Activated T-helper 1 cell treated with anti-CD3 and anti-CD28 coated beads, Interleukin-12 subunit alpha, Interleukin-12 subunit beta, Interleukin-2, Interleukin-4 antibody, amounts not matched to agents 30 ng/mL and 10 ng/mL and 1 ng/mL, durations not matched to agents 14 hours and 24 hours and 36 hours (primary cell): ENCODE measurements around the gene WDFY4. TPM values are rescaled to one million over a fixed set of nuclear protein-coding genes. Genes with fewer than 3 reads are reported as not detected.

Experiments
- DNase-seq: peaks from one replicate; pipeline ENCODE4 v3.0.0; 2021; ENCODE audit warnings: low spot score
- H3K27ac Mint-ChIP-seq: one replicate; pipeline ENCODE4 v1.8.0; 2021; ENCODE audit warnings: mild to moderate bottlenecking, mixed read lengths
- H3K27me3 Mint-ChIP-seq: one replicate; pipeline ENCODE4 v1.8.0; 2022; ENCODE audit warnings: mild to moderate bottlenecking, moderate library complexity, mixed read lengths; ENCODE audit not compliant: insufficient read depth
- H3K36me3 Mint-ChIP-seq: one replicate; pipeline ENCODE4 v1.8.0; 2021; ENCODE audit warnings: low read depth, mixed read lengths
- H3K4me1 Mint-ChIP-seq: one replicate; pipeline ENCODE4 v1.8.0; 2021; ENCODE audit warnings: low read depth, mixed read lengths
- H3K4me3 Mint-ChIP-seq: one replicate; pipeline ENCODE4 v1.8.0; 2021; ENCODE audit warnings: mild to moderate bottlenecking, moderate library complexity, mixed read lengths
- H3K9me3 Mint-ChIP-seq: one replicate; pipeline ENCODE4 v1.8.0; 2021; ENCODE audit warnings: mixed read lengths
- intact Hi-C: fragments of 100-400 bp; cut with micrococcal nuclease; formaldehyde crosslinking; loops from one replicate; pipeline ENCODE4 v1.15.1; 2024
- total RNA-seq: library from RNA; stranded (reverse); gene quantifications from 2 replicates; pipeline ENCODE4 v1.2.3, GENCODE V29; 2022

Gene WDFY4
- total RNA-seq, 1 donor from 2014 or later = 0.08 TPM

DNA sequence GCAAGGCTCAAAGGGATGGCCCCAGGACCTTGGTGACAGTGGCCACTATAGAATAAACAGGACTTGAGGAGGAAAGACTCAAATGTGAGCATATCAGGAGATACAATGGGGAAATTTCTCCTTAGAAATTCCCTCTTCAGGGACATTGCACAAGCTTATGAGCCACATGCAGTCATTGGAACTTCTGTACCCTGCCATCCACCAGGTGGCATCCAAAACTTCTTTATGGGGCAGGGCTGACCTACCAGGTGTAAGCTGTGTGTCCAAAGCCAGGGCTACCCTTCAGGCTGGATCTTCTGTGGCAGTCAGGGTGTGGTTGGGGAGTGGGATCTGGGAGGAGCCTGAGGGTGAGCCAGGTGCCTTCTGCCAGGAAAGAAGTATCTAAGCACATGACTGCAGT lies 291.5 kb downstream of the WDFY4 start:
- H3K27me3 Mint-ChIP-seq = peaks cover 5% of the 10 kb centered on the region
- H3K9me3 Mint-ChIP-seq = no peaks in the 10 kb centered on the region
- DNase-seq = no peak
- H3K27ac Mint-ChIP-seq = no peak overlapping the region
- no peaks in the 10 kb centered on the region for H3K36me3 Mint-ChIP-seq
- H3K4me3 Mint-ChIP-seq = no peak overlapping the region
- H3K4me1 Mint-ChIP-seq = no peaks in the 10 kb centered on the region
- intact Hi-C loops = loop anchor here (1.0 kb wide), 1 partner anchor 536 kb away; no protein-coding TSS in a partner anchor

DNA sequence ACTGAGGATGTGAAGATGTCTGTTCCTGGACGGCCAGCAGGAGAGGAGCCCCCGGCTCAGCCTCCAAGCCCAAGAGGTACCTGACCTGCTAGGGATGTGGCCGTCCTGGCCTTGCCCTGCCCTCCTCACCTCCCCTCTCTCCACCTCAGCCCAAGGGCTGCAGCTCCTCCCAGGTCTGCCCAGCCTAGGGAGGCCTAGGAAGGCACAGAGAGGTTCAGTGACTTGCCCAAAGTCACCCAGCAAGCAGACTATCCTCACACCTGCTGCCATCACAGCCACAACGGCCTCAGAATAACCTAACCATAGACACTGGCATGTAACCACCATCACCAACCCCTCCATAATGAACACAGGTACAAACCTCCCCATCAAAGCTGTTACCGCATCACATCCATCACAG lies 293.6 kb downstream of the WDFY4 start:
- intact Hi-C loops = no loop called here
- H3K27ac Mint-ChIP-seq = no peak overlapping the region
- H3K36me3 Mint-ChIP-seq = no peaks in the 10 kb centered on the region
- no peaks in the 10 kb centered on the region for H3K9me3 Mint-ChIP-seq
- no peaks in the 10 kb centered on the region for H3K4me1 Mint-ChIP-seq
- DNase-seq = no peak
- no peak overlapping the region for H3K4me3 Mint-ChIP-seq
- H3K27me3 Mint-ChIP-seq = peaks cover 2% of the 10 kb centered on the region

DNA sequence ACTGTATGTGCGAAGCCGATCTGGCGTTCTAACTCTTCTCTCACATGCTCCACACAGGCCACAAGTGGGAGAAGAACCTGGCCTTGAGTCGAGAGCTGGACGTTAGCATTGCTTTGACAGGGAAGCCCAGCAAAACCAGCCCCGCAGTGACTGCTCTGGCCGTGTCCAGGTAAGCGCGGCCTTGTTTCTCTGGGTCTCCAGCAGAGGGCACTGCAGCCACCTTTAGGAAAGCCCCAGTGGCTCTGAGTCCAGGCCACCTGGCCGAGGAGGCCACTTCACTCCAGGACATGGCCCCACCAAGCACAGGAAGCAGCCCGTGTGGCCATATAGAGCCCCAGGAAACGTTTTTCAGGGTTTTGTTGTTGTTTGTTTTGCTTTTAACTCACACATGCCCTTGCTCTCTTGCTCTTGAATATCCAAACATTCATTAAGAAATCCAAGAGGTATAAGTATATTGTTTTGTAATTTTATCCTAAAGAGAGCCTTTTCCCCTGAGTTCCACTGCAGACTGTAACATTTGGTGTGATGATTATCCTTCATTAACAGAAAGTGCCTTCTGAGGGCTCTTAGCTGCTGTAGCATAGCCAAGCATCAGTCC lies 296.7 kb downstream of the WDFY4 start:
- Mint-ChIP-seq H3K4me3 (no peak overlapping the region), H3K36me3 (no peaks in the 10 kb centered on the region), H3K9me3 (no peaks in the 10 kb centered on the region), H3K4me1 (no peaks in the 10 kb centered on the region), H3K27ac (no peak overlapping the region), H3K27me3 (peaks cover 2% of the 10 kb centered on the region)
- DNase-seq = peak; percentile 19
- intact Hi-C loops = loop anchor here (1.0 to 10.0 kb wide), 6 partner anchors 183 to 537 kb away; no protein-coding TSS in a partner anchor

- no peak for DNase-seq
- H3K4me3 Mint-ChIP-seq = no peak overlapping the region
- H3K27ac Mint-ChIP-seq = no peak overlapping the region
- peaks cover 2% of the 10 kb centered on the region for H3K27me3 Mint-ChIP-seq
- no peaks in the 10 kb centered on the region for H3K9me3 Mint-ChIP-seq
- H3K36me3 Mint-ChIP-seq = no peaks in the 10 kb centered on the region
- intact Hi-C loops = loop anchor here (5.0 to 10.0 kb wide), 2 partner anchors 302 to 390 kb away; no protein-coding TSS in a partner anchor
- H3K4me1 Mint-ChIP-seq = no peaks in the 10 kb centered on the region
These were observed 297.9 kb downstream of the WDFY4 start for GRCh38 chr10:48982584-48982983.

DNA sequence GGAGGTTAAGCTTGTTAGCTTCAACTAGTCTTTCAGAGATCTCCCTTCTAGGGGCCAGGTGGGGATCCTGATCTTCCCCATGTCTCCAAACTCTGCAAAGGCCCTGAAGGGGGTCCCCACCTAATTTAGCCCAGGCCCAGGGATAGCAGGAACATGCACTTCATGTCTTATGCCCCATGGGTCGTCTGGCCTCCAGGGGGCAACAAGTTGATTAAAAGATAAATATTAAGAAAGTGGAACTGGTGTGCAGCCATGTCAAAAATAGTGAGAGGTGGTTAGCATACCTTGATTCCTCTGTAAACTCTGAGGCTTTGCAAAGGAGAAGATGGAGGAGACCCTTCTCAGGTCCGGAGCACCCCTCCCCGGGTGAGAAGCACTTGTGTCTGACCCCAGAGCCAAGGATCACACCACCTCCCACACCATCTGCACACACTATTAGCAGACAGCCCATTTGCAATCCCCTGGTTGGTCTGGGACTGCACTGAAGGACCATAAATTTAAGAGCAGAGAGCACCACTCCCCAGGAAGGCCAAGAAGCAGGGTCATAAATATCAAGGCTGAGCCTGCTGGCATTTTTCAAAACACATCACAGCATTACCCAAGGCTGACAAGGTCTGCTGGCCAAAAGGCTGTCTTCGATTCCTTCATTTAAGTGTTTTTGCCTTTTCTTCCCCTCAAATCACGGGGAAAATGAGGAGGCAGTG lies 299.1 kb downstream of the WDFY4 start:
- Mint-ChIP-seq H3K4me3 (no peak overlapping the region), H3K27me3 (peaks cover 2% of the 10 kb centered on the region), H3K36me3 (no peaks in the 10 kb centered on the region)

GRCh38 chr10:48985621-48986158 lies 301.0 kb downstream of the WDFY4 start:
- intact Hi-C loops = loop anchor here (10.0 kb wide), 1 partner anchor 299 kb away; no protein-coding TSS in a partner anchor

More for the DNA sequence above, 299.1 kb downstream of the WDFY4 start:
- Mint-ChIP-seq H3K27ac (no peak overlapping the region), H3K4me1 (no peaks in the 10 kb centered on the region), H3K9me3 (no peaks in the 10 kb centered on the region)
- no peak for DNase-seq
- intact Hi-C loops = loop anchor here (5.0 to 10.0 kb wide), 2 partner anchors 301 to 389 kb away; no protein-coding TSS in a partner anchor

DNA sequence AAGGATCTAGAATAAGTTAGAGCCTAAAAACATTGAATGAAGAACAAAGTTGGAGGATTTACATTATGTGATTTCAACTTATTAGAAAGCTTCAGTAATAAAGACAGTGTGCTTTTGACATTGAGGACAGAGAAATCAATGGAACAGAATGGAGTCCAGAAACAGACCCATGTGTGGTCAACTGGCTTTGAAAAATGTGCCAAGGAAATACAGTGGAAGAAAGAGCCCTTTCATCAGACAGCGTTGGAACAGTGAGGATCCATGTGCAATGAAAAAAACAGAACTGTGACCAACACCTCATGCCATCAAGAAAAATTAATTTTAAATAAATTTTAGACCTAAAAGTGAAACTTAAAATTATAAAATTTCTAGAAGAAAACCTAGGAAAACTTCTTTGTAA lies 305.6 kb downstream of the WDFY4 start:
- no peaks in the 10 kb centered on the region for H3K27me3 Mint-ChIP-seq
- no peak for DNase-seq
- H3K4me3 Mint-ChIP-seq = no peak overlapping the region
- no peaks in the 10 kb centered on the region for H3K4me1 Mint-ChIP-seq
- H3K9me3 Mint-ChIP-seq = no peaks in the 10 kb centered on the region
- intact Hi-C loops = no loop called here
- no peaks in the 10 kb centered on the region for H3K36me3 Mint-ChIP-seq
- no peak overlapping the region for H3K27ac Mint-ChIP-seq

More at GRCh38 chr10:48985621-48986158, 301.0 kb downstream of the WDFY4 start:
- Mint-ChIP-seq H3K27ac (no peak overlapping the region), H3K4me1 (no peaks in the 10 kb centered on the region), H3K36me3 (no peaks in the 10 kb centered on the region), H3K27me3 (peaks cover 2% of the 10 kb centered on the region), H3K4me3 (no peak overlapping the region), H3K9me3 (no peaks in the 10 kb centered on the region)
- DNase-seq = no peak

DNA sequence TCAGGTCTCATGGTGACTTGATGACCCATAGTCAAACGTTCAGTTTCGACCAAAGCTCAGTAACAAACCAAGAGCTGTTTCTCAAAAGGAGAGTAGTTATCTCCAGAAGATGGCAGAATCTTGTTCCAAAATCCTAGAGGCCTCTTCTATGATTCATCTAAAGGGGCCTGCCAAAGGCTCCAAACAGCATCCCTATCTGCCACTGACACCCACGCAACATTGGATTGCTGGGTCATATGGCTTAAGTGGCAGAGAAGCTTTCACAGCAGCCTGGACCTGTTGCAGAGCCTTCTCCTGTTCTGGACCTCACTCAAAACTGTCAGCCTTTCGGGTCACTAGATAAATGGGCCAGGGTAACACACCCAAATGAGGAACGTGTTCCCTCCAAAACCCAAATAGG lies 309.0 kb downstream of the WDFY4 start:
- Mint-ChIP-seq H3K27me3 (peaks cover 2% of the 10 kb centered on the region), H3K4me3 (no peak overlapping the region), H3K4me1 (no peaks in the 10 kb centered on the region), H3K36me3 (no peaks in the 10 kb centered on the region), H3K9me3 (no peaks in the 10 kb centered on the region), H3K27ac (no peak overlapping the region)
- intact Hi-C loops = no loop called here
- no peak for DNase-seq

DNA sequence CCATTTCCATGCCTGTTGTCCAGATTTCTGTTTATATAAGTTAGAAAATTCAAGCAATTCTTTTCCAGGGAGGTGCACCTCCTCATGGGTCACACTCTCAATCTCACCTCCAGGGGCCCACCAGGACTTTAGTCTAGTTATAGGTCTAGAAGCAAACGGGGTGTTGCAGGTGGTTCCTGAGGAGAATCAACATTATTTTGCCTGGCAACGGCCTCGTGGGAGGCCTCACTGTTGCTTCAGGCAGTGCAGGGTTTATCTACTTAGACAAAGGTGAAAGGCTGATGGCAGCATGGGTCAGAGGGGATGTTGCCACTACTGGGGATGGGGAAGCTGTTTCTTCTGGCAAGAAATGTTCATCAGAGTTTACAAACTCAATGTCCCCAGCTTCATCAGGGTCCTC lies 311.7 kb downstream of the WDFY4 start:
- intact Hi-C loops = no loop called here
- peaks cover 2% of the 10 kb centered on the region for H3K27me3 Mint-ChIP-seq
- H3K9me3 Mint-ChIP-seq = no peaks in the 10 kb centered on the region

GRCh38 chr10:48999346-48999745 lies 314.7 kb downstream of the WDFY4 start:
- intact Hi-C loops = no loop called here
- H3K27ac Mint-ChIP-seq = no peak overlapping the region
- no peak for DNase-seq
- no peaks in the 10 kb centered on the region for H3K36me3 Mint-ChIP-seq
- H3K4me1 Mint-ChIP-seq = no peaks in the 10 kb centered on the region
- H3K4me3 Mint-ChIP-seq = no peak overlapping the region
- H3K27me3 Mint-ChIP-seq = peaks cover 2% of the 10 kb centered on the region
- H3K9me3 Mint-ChIP-seq = no peaks in the 10 kb centered on the region

More for the DNA sequence above, 311.7 kb downstream of the WDFY4 start:
- Mint-ChIP-seq H3K27ac (no peak overlapping the region), H3K4me1 (no peaks in the 10 kb centered on the region), H3K4me3 (no peak overlapping the region), H3K36me3 (no peaks in the 10 kb centered on the region)
- DNase-seq = no peak

DNA sequence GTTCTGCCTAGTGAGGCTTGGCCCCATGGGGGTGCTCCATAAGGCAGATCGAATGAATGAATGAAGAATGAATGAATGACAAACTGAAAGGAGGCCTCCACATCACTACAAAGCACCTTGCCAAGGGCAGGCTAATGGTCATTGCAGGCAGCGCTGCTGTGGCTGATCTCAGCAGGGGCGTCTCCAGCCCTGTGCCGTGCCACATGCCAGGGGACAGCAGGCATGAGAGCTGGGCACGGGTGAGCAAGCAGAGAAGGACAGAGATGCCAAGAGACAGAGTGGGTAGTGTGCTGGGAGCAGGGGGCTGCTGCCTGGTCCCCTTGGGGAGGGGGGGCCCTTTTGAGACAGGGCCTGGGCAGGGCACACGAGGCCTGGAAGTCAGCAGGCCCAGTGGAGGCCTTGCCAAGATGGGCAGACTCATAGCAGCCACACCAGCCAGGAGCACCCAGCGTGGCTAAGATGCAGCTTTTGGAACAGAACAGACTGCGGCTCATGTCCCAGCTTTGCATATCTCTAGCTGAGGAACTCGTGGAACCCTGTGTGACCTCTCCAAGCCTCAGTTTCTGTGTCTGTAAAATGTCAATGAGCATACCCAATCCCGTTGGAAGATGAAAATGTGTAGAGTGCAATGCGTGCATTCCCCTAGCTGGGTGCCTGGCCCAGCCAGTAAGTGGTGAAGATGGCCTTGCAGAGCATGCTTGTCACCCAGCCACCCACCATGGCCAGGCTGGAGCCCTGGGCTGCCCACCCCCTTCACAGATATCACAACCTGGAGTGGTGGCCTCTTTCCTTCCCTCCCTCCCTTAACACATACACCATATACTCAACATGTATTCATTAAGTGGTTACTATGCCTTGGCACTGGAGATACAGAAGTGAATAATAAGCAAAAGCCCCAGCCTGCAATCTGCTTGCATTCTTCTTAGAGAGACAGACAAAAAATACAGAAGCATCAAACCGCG lies 316.0 kb downstream of the WDFY4 start:
- Mint-ChIP-seq H3K27ac (no peak overlapping the region), H3K36me3 (no peaks in the 10 kb centered on the region), H3K9me3 (no peaks in the 10 kb centered on the region), H3K4me1 (no peaks in the 10 kb centered on the region), H3K27me3 (peaks cover 2% of the 10 kb centered on the region), H3K4me3 (no peak overlapping the region)
- DNase-seq = no peak
- intact Hi-C loops = no loop called here

GRCh38 chr10:49001402-49001801 lies 316.7 kb downstream of the WDFY4 start:
- no peak for DNase-seq
- Mint-ChIP-seq H3K9me3 (no peaks in the 10 kb centered on the region), H3K27ac (no peak overlapping the region), H3K4me1 (no peaks in the 10 kb centered on the region), H3K4me3 (no peak overlapping the region), H3K27me3 (peaks cover 2% of the 10 kb centered on the region), H3K36me3 (no peaks in the 10 kb centered on the region)
- intact Hi-C loops = no loop called here
